GM21529 (cell line): Measurements from ENCODE around the gene ALPL.
"Not testable (repeated sequence)": the region's sequence is repeated elsewhere in the genome, so short reads cannot be mapped to it uniquely, and the experiment has no call there.

ENCODE experiments used
- ATAC-seq: cut with Tn5 transposase; IDR thresholded peaks from one replicate; pipeline ENCODE4 v1.9.1; 2021; ENCODE audit not compliant: unreplicated experiment

The ALPL gene

GRCh38 chr1:21507511-21508270, 1.5 kb upstream of the ALPL start:
- ATAC-seq, result no peak

GRCh38 chr1:21508580-21509350, 458 bp upstream of the ALPL start:
- no peak for ATAC-seq

- no peak for ATAC-seq
Measured at GRCh38 chr1:21510113-21510493, 880 bp downstream of the ALPL start.

- ATAC-seq, result no peak
Measured at GRCh38 chr1:21510885-21511578, 1.8 kb downstream of the ALPL start.

- no peak for ATAC-seq
Measured at GRCh38 chr1:21511579-21512522, 2.6 kb downstream of the ALPL start.

GRCh38 chr1:21514245-21514644, 5.0 kb downstream of the ALPL start:
- peak; percentile 71 for ATAC-seq

GRCh38 chr1:21517161-21517589, 8.0 kb downstream of the ALPL start:
- ATAC-seq, result no peak

GRCh38 chr1:21517660-21518480, 8.6 kb downstream of the ALPL start:
- no peak for ATAC-seq

GRCh38 chr1:21518774-21519455, 9.7 kb downstream of the ALPL start:
- no peak for ATAC-seq

GRCh38 chr1:21519486-21520070, 10.4 kb downstream of the ALPL start:
- not testable (repeated sequence) for ATAC-seq

GRCh38 chr1:21520899-21521716, 11.9 kb downstream of the ALPL start:
- ATAC-seq, result no peak

- no peak for ATAC-seq
Measured at GRCh38 chr1:21521717-21522060, 12.5 kb downstream of the ALPL start.

- ATAC-seq, result no peak
Measured at GRCh38 chr1:21522525-21523038, 13.4 kb downstream of the ALPL start.

GRCh38 chr1:21523297-21523813, 14.1 kb downstream of the ALPL start:
- no peak for ATAC-seq

GRCh38 chr1:21524220-21524619, 15.0 kb downstream of the ALPL start:
- no peak for ATAC-seq

GRCh38 chr1:21524686-21525339, 15.6 kb downstream of the ALPL start:
- no peak for ATAC-seq

GRCh38 chr1:21525340-21525717, 16.1 kb downstream of the ALPL start:
- no peak for ATAC-seq
